ENCODE measurements around the gene PSME2. TPM values are rescaled to one million over a fixed set of nuclear protein-coding genes. Genes with fewer than 3 reads are reported as not detected.

Gene PSME2
- total RNA-seq, 4 donors from 2014 or later, result 59.5 to 69.8 (median 68.5) TPM

DNA sequence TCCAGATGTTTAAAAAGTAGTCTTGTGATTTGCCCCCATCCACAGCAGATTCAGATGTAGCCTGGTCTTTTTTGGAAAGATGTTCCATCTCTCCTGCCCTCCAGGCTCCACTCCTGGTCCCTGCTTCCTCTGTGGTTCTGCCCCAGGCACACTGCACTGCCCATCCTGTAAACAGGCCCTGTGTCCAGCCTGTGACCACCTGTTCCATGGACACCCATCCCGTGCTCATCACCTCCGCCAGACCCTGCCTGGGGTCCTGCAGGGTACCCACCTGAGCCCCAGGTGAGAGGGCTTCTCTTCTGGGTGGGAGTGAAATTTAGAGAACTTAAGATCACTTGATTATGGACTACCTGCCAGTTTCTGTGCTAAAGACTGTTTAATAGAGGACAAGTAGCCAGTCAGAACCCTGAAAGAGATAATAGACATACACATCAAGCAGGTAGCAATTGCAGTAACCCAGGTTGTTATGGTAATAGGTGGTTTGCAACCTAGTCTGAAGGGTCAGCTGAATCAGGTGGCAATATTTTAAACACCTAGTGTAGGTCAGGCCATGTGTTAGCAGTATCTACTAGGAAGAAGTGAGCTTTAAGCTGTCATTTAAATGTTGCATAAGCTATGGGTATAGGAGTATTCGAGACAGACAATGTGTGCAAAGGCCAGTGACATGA is 3.0 kb upstream of the PSME2 start:
- Histone ChIP-seq H3K9me3 (no peaks in the 10 kb centered on the region), H3K4me1 (peaks cover 12 to 30% (median 21%) of the 10 kb centered on the region in 4 donors), H3K4me3 (no peak overlapping the region), H3K36me3 (peaks cover 0 to 28% (median 10%) of the 10 kb centered on the region in 4 donors), H3K27me3 (no peaks in the 10 kb centered on the region), H3K27ac (no peak overlapping the region)
- DNase-seq, result no peak
- TF ChIP-seq EP300 (IDR thresholded peaks at IDR 0.05; ENCODE audit: low read depth) (no peak), POLR2AphosphoS5 (IDR thresholded peaks at IDR 0.05) (no peak), POLR2A (IDR thresholded peaks at IDR 0.05) (no peak)
- TF ChIP-seq, protein P1, sequence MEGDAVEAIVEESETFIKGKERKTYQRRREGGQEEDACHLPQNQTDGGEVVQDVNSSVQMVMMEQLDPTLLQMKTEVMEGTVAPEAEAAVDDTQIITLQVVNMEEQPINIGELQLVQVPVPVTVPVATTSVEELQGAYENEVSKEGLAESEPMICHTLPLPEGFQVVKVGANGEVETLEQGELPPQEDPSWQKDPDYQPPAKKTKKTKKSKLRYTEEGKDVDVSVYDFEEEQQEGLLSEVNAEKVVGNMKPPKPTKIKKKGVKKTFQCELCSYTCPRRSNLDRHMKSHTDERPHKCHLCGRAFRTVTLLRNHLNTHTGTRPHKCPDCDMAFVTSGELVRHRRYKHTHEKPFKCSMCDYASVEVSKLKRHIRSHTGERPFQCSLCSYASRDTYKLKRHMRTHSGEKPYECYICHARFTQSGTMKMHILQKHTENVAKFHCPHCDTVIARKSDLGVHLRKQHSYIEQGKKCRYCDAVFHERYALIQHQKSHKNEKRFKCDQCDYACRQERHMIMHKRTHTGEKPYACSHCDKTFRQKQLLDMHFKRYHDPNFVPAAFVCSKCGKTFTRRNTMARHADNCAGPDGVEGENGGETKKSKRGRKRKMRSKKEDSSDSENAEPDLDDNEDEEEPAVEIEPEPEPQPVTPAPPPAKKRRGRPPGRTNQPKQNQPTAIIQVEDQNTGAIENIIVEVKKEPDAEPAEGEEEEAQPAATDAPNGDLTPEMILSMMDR (IDR thresholded peaks at IDR 0.05), result no peak
- intact Hi-C loops (cut with DNase I; ENCODE audit: low total_unique reads), result no loop called here
- in situ Hi-C loops (cut with MboI; ENCODE audit: low pct_ligation_motif_present in 1 of 4, low pct_unique_long_range_greater_than_20kb in 1 of 4, low sequenced_read_pairs in 3 of 4), result no loop called here
- 87% methylated on average over 3 of the region's 3 CpGs; no CpG with 5 or more reads in 1 of the 2 donors for WGBS, 2 donors (ENCODE audit: low coverage in 1 of 2)

DNA sequence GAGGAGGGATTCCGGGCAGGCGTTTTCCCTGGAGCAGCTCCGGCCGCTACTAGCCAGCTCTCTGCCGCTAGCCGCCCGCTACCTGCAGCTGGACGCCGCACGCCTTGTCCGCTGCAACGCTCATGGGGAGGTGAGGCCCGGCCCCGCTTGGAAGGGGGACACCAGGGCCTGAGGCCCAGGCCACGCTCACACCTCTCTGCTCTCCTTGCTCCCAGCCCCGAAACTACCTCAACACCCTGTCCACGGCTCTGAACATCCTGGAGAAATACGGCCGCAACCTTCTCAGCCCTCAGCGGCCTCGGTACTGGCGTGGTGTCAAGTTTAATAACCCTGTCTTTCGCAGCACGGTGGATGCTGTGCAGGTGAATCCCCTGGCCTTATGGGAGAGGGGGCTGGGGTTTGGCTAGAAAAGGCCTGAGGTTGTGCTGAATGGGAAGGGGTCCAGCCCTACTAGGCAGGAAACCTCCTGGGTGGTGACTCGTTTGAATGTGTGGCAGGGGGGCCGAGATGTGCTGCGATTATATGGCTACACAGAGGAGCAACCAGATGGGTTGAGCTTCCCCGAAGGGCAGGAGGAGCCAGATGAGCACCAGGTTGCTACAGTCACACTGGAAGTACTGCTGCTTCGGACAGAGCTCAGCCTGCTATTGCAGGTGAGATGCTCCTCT is 1.5 kb upstream of the PSME2 start:
- peak overlapping the region; percentile 73 to 98 (median 86) for H3K4me3 ChIP-seq
- no peak for TF ChIP-seq POLR2A (IDR thresholded peaks at IDR 0.05)
- TF ChIP-seq POLR2AphosphoS5 (IDR thresholded peaks at IDR 0.05), result no peak
- H3K27ac ChIP-seq, result peak overlapping the region; percentile 94 to 99 (median 97)
- WGBS, 2 donors (ENCODE audit: low coverage in 1 of 2), result 8% methylated on average over 21 of the region's 29 CpGs; no CpG with 5 or more reads in 1 of the 2 donors
- no peak for DNase-seq
- H3K36me3 ChIP-seq, result peaks cover 0 to 27% (median 6%) of the 10 kb centered on the region in 4 donors
- in situ Hi-C loops (cut with MboI; ENCODE audit: low pct_ligation_motif_present in 1 of 4, low pct_unique_long_range_greater_than_20kb in 1 of 4, low sequenced_read_pairs in 3 of 4), result no loop called here
- H3K9me3 ChIP-seq, result no peaks in the 10 kb centered on the region
- intact Hi-C loops (cut with DNase I; ENCODE audit: low total_unique reads), result no loop called here
- peaks cover 12 to 44% (median 23%) of the 10 kb centered on the region in 4 donors for H3K4me1 ChIP-seq
- no peaks in the 10 kb centered on the region for H3K27me3 ChIP-seq

DNA sequence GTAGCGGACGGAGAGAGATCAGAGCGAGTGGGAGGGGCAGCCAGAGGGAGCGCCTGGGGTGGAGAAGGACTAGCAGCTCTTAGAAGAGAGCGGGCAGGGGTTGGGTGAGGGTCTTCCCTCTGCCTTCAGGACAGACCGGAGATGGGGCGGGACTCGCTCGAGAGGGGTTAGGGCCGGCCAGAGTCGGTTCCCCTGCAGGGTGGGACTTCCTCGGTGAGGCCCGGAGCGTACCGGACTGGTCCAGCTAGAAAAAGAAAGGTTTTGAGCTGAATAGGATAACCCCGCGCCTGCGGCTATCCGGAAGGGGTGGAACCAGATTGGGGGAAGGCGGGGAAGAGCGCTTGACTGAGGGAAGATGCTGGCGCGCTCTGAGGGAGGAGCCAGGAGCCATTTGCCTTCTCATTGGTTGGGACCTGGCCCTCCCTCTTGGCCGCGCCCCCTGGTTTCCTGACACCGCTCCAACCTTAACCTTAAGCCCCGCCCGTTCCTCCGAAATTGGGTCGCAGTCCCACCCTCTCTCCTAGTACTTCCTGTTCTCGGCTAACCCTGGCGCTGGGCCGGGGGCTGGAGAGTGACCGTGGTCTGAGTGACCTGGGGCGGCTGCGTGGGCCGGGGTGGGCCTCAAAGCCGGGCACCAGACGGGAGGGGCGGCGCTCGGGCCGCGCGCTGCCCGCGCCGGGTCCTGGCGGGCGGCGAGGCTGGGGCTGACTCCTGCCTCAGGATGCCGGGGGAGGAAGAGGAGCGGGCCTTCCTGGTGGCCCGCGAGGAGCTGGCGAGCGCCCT is 759 bp upstream of the PSME2 start, which contains the start of gene RNF31:
TSS of gene RNF31 (plus strand) at position 521 of the 783 bp plus-strand sequence. CDS start at position 722, 201 bp downstream.
- H3K27me3 ChIP-seq, result no peaks in the 10 kb centered on the region
- 0% methylated on average over 31 of the region's 57 CpGs; no CpG with 5 or more reads in 1 of the 2 donors for WGBS, 2 donors (ENCODE audit: low coverage in 1 of 2)
- TF ChIP-seq EP300 (IDR thresholded peaks at IDR 0.05; ENCODE audit: low read depth) (no peak), POLR2A (IDR thresholded peaks at IDR 0.05) (peak; percentile 61), POLR2AphosphoS5 (IDR thresholded peaks at IDR 0.05) (peak; percentile 57 to 85 (median 77))
- TF ChIP-seq, protein P1 (IDR thresholded peaks at IDR 0.05), result no peak
- intact Hi-C loops (cut with DNase I; ENCODE audit: low total_unique reads), result no loop called here
- DNase-seq, result peak; percentile 99
- H3K27ac ChIP-seq, result peak within 1 kb of the TSS; percentile 94 to 99 (median 97)
- peak within 1 kb of the TSS; percentile 73 to 98 (median 86) for H3K4me3 ChIP-seq
- H3K36me3 ChIP-seq, result peaks cover 0 to 22% (median 4%) of the 10 kb centered on the region in 4 donors
- peaks cover 14 to 51% (median 30%) of the 10 kb centered on the region in 4 donors for H3K4me1 ChIP-seq
- in situ Hi-C loops (cut with MboI; ENCODE audit: low pct_ligation_motif_present in 1 of 4, low pct_unique_long_range_greater_than_20kb in 1 of 4, low sequenced_read_pairs in 3 of 4), result no loop called here
- H3K9me3 ChIP-seq, result no peaks in the 10 kb centered on the region

DNA sequence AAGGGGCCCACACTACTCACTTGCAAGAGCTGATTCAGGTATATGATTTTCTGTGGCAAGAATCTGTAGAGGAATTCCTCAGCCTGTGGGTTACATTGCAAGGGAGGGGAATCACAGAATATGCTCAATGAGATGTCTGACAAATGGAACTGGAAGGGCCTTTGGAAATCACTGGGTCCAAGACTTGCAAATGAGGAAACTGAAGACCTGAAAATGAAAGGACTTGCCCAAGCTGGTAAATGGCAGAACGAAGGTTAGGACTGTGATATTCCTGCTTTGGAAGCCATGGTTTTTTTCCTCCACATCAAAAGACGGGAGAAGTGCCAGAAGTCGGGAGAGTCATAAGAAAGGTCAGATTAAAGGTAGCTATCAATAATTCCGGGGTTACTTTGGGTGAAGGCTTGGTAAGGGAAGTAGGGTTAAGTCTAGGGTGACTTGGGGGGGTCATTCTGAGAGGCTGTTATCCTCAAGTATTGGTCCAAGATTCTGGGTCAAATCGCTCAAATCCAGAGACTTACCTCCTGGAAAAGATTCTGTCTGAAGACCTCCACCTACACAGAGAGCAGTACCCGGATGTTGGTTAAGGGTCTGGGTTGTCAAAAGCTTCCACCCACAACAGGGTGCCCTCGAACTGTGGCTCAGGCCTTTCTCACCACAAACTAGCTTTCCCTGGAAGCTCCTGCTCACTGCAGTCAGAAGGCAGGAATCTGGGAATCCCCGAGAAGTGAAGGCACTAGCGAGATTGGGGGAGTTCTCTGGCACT is 539 bp downstream of the PSME2 start:
- peaks cover 16 to 54% (median 34%) of the 10 kb centered on the region in 4 donors for H3K4me1 ChIP-seq

More for the DNA sequence above, 539 bp downstream of the PSME2 start:
- WGBS, 2 donors (ENCODE audit: low coverage in 1 of 2), result 1 to 27% methylated on average over 4 to 9 of the region's 9 CpGs
- Histone ChIP-seq H3K4me3 (peak overlapping the region; percentile 71 to 98 (median 80)), H3K27me3 (no peaks in the 10 kb centered on the region), H3K9me3 (no peaks in the 10 kb centered on the region), H3K36me3 (peaks cover 0 to 9% (median 2%) of the 10 kb centered on the region in 4 donors), H3K27ac (peak overlapping the region; percentile 94 to 99 (median 97))
- in situ Hi-C loops (cut with MboI; ENCODE audit: low pct_ligation_motif_present in 1 of 4, low pct_unique_long_range_greater_than_20kb in 1 of 4, low sequenced_read_pairs in 3 of 4) (no loop called here), intact Hi-C loops (cut with DNase I; ENCODE audit: low total_unique reads) (no loop called here)
- DNase-seq, result no peak
- TF ChIP-seq EP300 (IDR thresholded peaks at IDR 0.05; ENCODE audit: low read depth) (no peak), POLR2A (IDR thresholded peaks at IDR 0.05) (no peak), POLR2AphosphoS5 (IDR thresholded peaks at IDR 0.05) (no peak)
- TF ChIP-seq, protein P1 (IDR thresholded peaks at IDR 0.05), result no peak

Measured in transverse colon (tissue), 4 donors.